C4-2B (cell line): ENCODE data around the gene SRRM3.

ENCODE experiments used
- CTCF ChIP-seq: fragments of 450-650 bp; conservative IDR thresholded peaks from 2 replicates; pipeline ENCODE4 v1.5.1; 2017; ENCODE audit warnings: mild to moderate bottlenecking
- ZFX ChIP-seq: fragments of 450-650 bp; IDR thresholded peaks from 2 replicates; pipeline ENCODE4 v1.6.1; 2017

GRCh38 chr7:76166404-76167255 lies 35.1 kb upstream of the SRRM3 start:
- TF ChIP-seq CTCF (no peak), ZFX (peak; percentile 27; the same call in 1 of the 2 replicates)
